ENCODE measurements around the gene CRYBA2. TPM values are rescaled to one million over a fixed set of nuclear protein-coding genes. Genes with fewer than 3 reads are reported as not detected.

Gene CRYBA2
- polyA plus RNA-seq, 6 donors from 2014 or later: not detected

DNA sequence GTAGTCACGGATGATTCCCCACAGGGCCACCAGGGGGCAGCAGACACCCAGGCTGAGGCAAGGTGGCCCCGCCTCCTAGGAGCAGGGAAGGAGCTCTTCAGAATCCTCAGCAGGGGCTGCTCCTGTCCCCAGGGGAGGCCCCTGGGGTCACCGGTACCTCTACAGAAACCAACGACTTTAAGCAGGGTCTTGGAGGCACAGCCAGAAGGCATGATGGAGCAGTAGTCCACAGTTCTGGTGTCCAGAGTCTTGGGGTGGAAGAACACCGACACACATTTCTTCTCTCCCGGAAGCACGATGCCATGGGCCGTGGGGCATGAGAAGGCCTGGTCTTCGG is 36.6 kb upstream of the CRYBA2 start:
- DNase-seq: peak; percentile 68
- H3K36me3 Mint-ChIP-seq: no peaks in the 10 kb centered on the region
- H3K9me3 Mint-ChIP-seq: peaks cover 0 to 1% (median 0%) of the 10 kb centered on the region in 7 donors
- H3K4me1 Mint-ChIP-seq: no peaks in the 10 kb centered on the region
- H3K27me3 Mint-ChIP-seq: peaks cover 15 to 73% (median 71%) of the 10 kb centered on the region in 3 donors
- no peak overlapping the region for H3K27ac Mint-ChIP-seq
- peak overlapping the region in 1 of 8 donors; percentile 44 for H3K4me3 Mint-ChIP-seq
- peak; percentile 75 to 81 for ATAC-seq (ENCODE audit: low read depth in 2 of 2)

DNA sequence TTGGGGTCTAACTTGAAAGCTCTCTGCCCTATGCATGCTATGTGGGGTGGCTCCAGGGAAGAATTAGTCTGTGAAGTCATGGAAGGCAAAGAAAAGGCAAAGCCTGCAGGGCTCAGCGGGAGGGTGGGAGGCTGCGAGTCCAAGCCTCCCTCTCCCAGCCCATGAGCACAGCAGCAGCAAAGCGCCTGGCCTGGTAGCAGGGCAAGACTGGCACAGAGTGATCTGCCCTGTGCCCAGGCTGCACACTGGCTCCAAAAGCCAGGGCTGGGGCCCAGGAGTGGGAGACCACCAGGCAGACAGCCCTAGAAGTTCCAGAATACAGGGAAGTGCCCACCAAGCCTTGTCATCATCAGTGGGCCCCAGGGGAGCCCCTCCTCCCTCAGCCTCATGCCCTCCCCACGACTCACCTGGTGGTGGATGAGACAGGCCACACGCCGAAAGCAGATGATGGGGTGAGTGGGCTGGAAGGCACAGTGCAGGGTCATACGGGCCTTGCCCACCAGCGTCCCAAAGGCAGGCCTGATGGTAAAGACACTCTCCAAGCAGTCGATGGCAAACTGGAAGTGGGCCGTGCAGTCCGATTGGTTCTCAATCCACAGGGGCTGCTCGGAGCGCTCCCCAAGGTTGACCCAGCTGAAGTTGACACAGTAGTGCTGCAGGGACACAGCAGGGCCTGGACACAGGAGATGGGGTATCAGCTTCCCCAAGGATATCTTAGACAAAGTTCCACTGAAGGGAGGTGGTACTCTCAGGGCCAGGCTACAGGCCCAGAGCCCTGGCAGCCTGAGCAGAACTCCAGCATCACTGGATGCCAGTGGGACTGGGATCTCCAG is 36.0 kb upstream of the CRYBA2 start:
- peaks cover 0 to 1% (median 0%) of the 10 kb centered on the region in 7 donors for H3K9me3 Mint-ChIP-seq
- no peaks in the 10 kb centered on the region for H3K36me3 Mint-ChIP-seq
- no peak overlapping the region for H3K4me3 Mint-ChIP-seq
- H3K27ac Mint-ChIP-seq: no peak overlapping the region
- H3K27me3 Mint-ChIP-seq: peaks cover 16 to 68% (median 66%) of the 10 kb centered on the region in 3 donors
- DNase-seq: no peak
- peak in 1 of 2 donors; percentile 13 for ATAC-seq (ENCODE audit: low read depth in 2 of 2)
- no peaks in the 10 kb centered on the region for H3K4me1 Mint-ChIP-seq

DNA sequence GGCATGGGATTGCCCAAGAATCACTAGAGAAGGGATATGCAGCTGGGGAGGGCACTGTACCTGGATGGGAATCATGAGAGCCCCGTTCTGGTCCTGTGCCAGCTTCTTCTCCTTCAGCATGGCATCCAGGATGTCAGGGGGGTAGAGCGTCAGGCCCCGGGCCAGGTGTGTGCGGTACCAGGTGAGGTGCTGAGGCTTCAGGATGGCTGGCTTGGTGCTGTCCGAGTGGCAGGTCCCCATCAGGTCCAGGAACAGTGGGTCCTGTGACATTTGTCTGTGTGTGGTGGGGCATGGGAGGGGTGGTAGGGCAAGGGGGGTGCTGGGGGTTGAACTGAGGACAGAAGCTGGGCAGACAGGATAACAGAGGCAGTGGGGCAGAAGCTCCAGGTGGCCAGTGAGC is 34.9 kb upstream of the CRYBA2 start:
- Mint-ChIP-seq H3K9me3 (no peaks in the 10 kb centered on the region), H3K36me3 (no peaks in the 10 kb centered on the region), H3K27me3 (peaks cover 16 to 65% (median 57%) of the 10 kb centered on the region in 3 donors)

DNA sequence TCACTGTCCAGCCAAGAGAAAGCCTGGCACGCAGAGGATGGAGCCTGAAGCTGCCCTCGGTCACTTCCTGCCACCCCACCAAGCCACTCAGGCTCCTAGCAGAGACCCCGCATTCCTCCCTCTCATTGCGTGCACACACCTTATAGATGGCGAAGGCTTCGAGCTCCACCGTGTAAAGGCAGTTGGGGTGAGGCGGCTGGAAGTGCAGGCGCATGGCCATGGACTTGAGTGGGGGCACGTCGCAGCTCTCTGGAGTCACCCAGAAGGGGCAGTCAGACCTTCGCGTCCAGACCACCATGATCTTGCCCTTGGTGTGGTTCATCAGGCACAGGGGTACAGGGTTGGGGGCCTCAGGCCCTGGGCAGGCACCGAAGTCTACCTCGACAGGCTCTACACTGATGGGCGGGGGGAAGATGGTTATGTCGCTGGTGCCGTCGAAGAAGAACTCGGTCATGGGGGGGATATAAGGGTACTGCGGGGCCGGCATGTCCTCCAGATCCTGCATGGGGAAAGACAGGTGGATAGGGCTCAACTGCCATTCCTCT is 34.4 kb upstream of the CRYBA2 start:
- Mint-ChIP-seq H3K36me3 (no peaks in the 10 kb centered on the region), H3K27me3 (peaks cover 15 to 68% (median 58%) of the 10 kb centered on the region in 3 donors), H3K9me3 (no peaks in the 10 kb centered on the region), H3K27ac (no peak overlapping the region), H3K4me3 (peak overlapping the region in 1 of 8 donors; percentile 53), H3K4me1 (no peaks in the 10 kb centered on the region)
- no peak for ATAC-seq (ENCODE audit: low read depth in 2 of 2)
- DNase-seq: no peak

More for the DNA sequence above, 34.9 kb upstream of the CRYBA2 start:
- DNase-seq (no peak), ATAC-seq (ENCODE audit: low read depth in 2 of 2) (no peak)
- Mint-ChIP-seq H3K27ac (no peak overlapping the region), H3K4me1 (no peaks in the 10 kb centered on the region), H3K4me3 (no peak overlapping the region)

DNA sequence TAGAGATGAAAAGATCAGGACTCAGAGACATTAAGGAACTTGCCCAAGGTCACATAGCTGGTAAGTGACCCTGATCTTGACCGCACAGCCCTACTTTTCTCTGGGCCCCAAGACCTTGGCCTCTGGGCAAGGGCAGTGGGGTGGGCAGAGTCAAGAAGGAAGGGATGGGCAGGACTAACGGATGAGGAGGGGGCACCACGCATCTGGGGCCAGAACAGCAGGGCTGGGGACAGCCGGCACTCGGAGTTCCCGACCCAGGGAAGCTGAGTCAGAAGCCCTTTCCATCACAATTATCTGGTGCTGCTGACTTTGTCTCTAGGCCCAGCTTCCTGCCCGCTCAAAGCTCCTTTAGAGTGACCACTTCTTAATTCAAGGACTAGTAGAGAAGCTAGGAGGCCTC is 33.7 kb upstream of the CRYBA2 start:
- DNase-seq (no peak), ATAC-seq (ENCODE audit: low read depth in 2 of 2) (no peak)
- H3K9me3 Mint-ChIP-seq: no peaks in the 10 kb centered on the region

DNA sequence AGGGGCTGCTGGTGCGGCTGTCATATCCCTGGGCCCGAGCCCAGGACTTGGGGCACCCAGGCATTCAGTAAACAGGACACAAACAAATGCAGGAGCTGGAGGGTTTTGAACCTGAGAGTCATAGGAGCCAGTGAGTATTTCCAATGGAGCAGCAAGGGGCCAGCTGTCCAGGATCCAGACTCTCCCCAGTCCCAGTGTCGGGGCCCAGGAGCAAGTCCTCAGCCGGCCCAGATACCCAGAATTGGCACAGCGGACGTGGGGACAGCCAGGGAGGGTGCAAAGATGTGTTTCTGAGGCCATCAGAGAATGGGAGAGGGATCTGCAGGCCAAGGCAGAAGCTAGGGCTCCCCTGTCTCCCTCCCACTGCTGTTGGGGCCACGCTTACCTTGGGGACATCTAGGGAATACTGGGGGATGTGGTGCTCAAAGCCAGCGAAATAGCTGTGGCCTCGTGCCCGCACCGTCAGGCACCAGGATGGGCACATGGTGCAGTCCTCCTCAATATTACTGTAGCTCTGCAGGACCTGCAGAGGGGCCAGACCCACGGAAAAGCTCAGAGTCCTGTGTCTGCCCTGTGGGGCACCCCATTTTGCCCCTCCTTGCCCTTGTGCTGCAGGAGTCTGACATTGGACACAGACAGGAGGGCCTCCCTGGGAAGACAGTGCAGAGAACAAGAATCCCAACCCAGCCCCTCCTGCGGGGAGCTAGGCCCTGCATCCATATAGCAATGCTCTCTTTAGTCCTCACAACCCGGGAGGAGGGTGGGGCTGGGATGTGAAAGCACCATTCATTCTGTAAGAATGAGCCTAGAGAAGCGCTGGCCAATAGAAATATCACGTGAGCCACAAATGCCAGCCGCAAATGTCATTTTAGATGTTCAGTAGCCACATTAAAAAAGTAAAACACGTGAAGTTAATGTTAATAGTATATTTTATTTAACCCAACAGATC is 32.7 kb upstream of the CRYBA2 start:
- Mint-ChIP-seq H3K4me3 (no peak overlapping the region), H3K27ac (no peak overlapping the region), H3K9me3 (no peaks in the 10 kb centered on the region), H3K4me1 (no peaks in the 10 kb centered on the region), H3K36me3 (no peaks in the 10 kb centered on the region), H3K27me3 (peaks cover 12 to 64% (median 48%) of the 10 kb centered on the region in 3 donors)
- ATAC-seq (ENCODE audit: low read depth in 2 of 2) (no peak), DNase-seq (no peak)

More for the DNA sequence above, 33.7 kb upstream of the CRYBA2 start:
- Mint-ChIP-seq H3K4me3 (no peak overlapping the region), H3K36me3 (no peaks in the 10 kb centered on the region), H3K27me3 (peaks cover 11 to 68% (median 52%) of the 10 kb centered on the region in 3 donors), H3K4me1 (no peaks in the 10 kb centered on the region), H3K27ac (no peak overlapping the region)

DNA sequence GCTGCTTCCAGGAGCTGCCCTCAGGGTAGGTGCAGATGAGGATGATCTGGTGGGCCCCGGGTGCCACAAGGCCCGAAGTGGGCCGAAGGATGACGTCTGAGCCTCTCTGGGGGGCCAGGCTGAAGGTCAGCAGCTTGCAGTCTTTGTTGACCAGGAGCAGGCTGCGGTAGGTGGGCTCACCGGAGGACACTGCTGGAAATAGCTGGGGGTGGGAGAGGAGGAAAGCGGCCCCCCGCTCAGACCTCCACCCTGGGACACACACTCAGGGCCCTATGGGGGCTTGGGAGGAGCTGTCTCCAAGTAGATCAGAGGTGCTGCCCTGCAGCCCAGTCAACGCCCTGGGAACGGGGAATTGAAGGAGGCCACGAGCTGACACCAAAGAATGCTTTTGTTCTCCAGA is 30.8 kb upstream of the CRYBA2 start:
- ATAC-seq (ENCODE audit: low read depth in 2 of 2): no peak
- Mint-ChIP-seq H3K9me3 (no peaks in the 10 kb centered on the region), H3K27ac (no peak overlapping the region), H3K4me1 (no peaks in the 10 kb centered on the region), H3K36me3 (no peaks in the 10 kb centered on the region), H3K4me3 (no peak overlapping the region), H3K27me3 (peaks cover 11 to 53% (median 44%) of the 10 kb centered on the region in 3 donors)
- DNase-seq: no peak

DNA sequence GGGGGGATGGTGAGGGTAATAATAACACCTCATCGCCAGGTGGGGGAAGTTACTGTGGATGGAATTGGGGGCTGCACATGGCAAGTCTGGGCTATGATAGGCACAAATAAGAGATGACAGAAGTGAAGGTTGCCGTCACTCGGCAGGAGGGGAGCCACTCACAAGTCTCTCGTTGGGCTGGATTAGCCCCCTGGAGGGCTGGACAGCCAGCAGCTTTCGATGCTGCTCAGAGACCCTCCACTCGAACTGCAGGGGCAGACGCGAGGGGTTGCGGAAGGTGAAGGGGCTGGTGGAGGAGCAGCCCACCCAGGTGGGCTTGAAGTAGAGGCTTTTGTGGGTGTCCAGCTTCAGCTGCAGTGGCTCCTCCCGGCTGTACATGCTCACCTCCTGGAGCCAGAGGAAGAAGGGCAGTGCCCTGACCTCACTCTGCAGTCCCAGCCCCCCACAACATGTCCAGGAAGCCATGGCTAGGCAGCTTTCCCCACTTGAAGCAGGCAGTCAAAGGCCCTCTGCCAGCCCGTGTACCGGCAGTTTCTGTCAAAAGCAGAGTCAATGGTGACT is 29.9 kb upstream of the CRYBA2 start:
- Mint-ChIP-seq H3K9me3 (no peaks in the 10 kb centered on the region), H3K27me3 (peaks cover 17 to 61% (median 37%) of the 10 kb centered on the region in 3 donors), H3K36me3 (no peaks in the 10 kb centered on the region), H3K4me3 (no peak overlapping the region), H3K27ac (no peak overlapping the region), H3K4me1 (no peaks in the 10 kb centered on the region)
- ATAC-seq (ENCODE audit: low read depth in 2 of 2) (no peak), DNase-seq (no peak)

DNA sequence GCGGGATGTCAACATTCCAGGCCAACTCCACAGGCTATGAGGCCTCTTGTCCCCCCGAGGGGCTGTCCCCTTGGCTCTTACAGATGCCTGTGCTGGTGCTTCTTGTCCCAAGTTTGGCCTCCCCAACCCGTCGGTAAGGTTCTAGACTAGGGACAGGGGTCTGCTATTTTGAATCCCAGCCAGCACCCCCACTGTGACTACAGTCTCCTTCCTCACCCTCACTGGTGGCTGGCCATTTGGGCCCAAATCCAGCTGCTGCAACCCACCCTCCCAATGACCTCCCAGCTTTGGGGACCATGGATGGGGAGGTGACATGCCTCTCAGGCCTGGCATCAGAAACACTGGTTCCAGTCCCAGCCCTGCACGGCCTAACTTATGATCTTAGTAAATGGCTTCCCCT is 29.4 kb upstream of the CRYBA2 start:
- Mint-ChIP-seq H3K27me3 (peaks cover 17 to 61% (median 37%) of the 10 kb centered on the region in 3 donors), H3K9me3 (no peaks in the 10 kb centered on the region), H3K4me3 (no peak overlapping the region), H3K27ac (no peak overlapping the region), H3K4me1 (no peaks in the 10 kb centered on the region), H3K36me3 (no peaks in the 10 kb centered on the region)
- ATAC-seq (ENCODE audit: low read depth in 2 of 2): no peak
- DNase-seq: no peak

DNA sequence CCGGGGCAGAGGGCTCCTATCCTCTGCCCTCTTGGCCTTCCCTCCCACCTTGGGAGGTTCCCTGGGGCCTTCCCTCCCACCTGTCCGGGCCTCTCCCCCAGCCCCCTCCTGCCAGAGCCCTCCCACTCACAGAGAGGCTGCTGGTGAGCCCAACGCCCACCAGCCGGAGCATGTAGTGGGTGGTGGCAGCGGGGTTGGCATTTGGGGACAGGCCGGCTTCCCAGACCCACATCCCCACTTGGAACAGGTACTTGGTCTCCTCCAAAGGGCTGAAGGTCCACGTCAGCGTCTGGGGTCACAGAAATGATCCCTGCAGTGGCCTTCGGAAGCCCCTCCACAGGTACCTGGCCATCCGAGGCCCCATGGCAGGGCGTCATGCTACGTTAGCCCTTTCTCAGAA is 28.8 kb upstream of the CRYBA2 start:
- Mint-ChIP-seq H3K36me3 (no peaks in the 10 kb centered on the region), H3K27me3 (peaks cover 21 to 61% (median 41%) of the 10 kb centered on the region in 3 donors), H3K27ac (no peak overlapping the region), H3K9me3 (no peaks in the 10 kb centered on the region), H3K4me3 (no peak overlapping the region), H3K4me1 (no peaks in the 10 kb centered on the region)
- DNase-seq: no peak
- no peak for ATAC-seq (ENCODE audit: low read depth in 2 of 2)

DNA sequence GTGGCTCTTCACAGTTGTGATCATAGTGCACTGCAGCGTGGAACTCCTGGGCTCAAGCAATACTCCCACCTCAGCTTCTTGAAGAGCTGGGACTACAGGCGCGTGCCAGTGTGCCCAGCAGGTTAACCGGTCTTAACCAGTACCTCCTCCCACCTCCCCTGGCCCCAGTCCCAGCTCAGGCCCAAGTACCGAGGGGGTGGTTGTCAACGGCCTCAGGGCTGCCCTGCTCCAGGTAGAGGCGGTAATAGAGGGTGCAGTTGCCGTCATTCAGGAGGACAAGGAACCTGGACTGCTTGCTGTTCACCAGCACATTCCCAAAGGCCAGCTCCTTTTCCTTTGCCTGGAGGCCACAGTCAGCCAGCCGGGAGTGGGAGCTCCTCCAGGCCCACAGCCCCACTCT is 28.4 kb upstream of the CRYBA2 start:
- Mint-ChIP-seq H3K27me3 (peaks cover 21 to 64% (median 45%) of the 10 kb centered on the region in 3 donors), H3K36me3 (no peaks in the 10 kb centered on the region), H3K4me3 (no peak overlapping the region), H3K4me1 (no peaks in the 10 kb centered on the region), H3K27ac (no peak overlapping the region), H3K9me3 (no peaks in the 10 kb centered on the region)
- DNase-seq (no peak), ATAC-seq (ENCODE audit: low read depth in 2 of 2) (no peak)

DNA sequence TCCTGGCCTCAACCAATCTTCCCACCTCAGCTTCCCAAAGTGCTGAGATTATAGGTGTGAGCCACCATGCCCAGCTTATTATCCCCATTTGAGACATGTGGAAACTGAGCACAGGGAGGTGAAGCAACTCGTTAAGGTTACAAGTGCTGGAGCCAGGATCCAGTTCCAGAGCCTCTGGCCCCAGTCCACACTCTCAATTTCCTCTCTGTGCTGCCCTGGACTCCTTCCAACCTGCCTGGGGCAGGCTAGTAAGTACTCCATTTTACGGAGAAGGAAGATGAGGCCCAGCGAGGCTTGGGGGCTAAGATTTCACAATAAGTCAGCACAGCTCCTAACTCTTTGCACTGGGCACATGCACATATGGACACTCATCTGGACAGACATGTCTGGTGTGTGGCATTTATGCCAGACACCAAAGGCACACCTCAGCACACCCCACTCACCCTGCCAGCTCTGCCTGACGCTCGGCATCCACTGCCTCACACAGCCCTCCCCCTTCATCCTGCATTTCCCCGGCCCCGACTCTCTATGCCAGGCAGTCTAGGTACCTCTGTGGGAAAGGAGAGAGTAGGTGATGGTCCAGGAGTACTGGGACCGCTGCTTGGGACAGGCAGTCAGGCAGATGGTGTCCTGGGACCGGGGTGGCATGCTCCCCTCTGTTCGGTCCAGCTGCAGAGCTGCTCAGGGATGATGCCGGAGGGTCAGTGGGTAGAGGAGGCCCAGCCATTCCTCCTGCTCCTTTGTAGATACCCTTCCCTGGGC is 27.6 kb upstream of the CRYBA2 start:
- DNase-seq (no peak), ATAC-seq (ENCODE audit: low read depth in 2 of 2) (no peak)
- Mint-ChIP-seq H3K27me3 (peaks cover 24 to 67% (median 48%) of the 10 kb centered on the region in 3 donors), H3K36me3 (no peaks in the 10 kb centered on the region), H3K4me3 (peak overlapping the region in 1 of 8 donors; percentile 31), H3K4me1 (no peaks in the 10 kb centered on the region), H3K27ac (no peak overlapping the region), H3K9me3 (no peaks in the 10 kb centered on the region)

DNA sequence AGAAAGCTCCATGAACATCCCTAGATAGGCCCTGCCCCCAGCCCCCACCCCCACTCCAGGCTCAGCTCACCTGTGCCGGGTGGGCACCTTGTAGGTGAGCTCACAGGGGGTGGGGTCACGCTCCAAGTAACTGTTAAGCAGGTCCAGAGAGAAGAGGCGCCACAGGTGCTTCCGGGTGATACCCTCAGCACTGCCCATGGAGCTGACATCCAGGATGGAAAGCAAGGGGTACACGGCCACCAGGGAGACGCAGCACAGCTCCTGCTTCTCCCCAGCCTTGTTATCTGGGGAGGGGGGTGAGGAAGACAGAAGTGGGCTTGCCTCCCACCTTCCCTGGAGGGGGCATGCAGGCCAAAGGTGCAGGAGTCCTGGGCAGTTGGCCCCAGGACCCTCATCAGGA is 26.2 kb upstream of the CRYBA2 start:
- ATAC-seq (ENCODE audit: low read depth in 2 of 2) (no peak), DNase-seq (no peak)
- no peak overlapping the region for H3K27ac Mint-ChIP-seq
- no peak overlapping the region for H3K4me3 Mint-ChIP-seq
- peaks cover 28 to 71% (median 48%) of the 10 kb centered on the region in 3 donors for H3K27me3 Mint-ChIP-seq
- peaks cover 0 to 5% (median 0%) of the 10 kb centered on the region in 7 donors for H3K9me3 Mint-ChIP-seq
- no peaks in the 10 kb centered on the region for H3K36me3 Mint-ChIP-seq
- no peaks in the 10 kb centered on the region for H3K4me1 Mint-ChIP-seq
